ENCODE data around the gene GMDS.

GMDS gene

GRCh38 chr6:2119275-2119674 is 126.1 kb downstream of the GMDS start:
- Histone ChIP-seq H3K4me3 (ENCODE audit: extremely low read depth, insufficient read depth, low read length, poor library complexity, severe bottlenecking) (no peak overlapping the region), H3K4me1 (ENCODE audit: control insufficient read depth, insufficient read depth, low read length, poor library complexity, severe bottlenecking) (no peaks in the 10 kb centered on the region), H3K27ac (ENCODE audit: low read depth, low read length, severe bottlenecking) (no peak overlapping the region), H3K36me3 (ENCODE audit: control insufficient read depth, insufficient read depth, low read length) (no peaks in the 10 kb centered on the region), H3K9me3 (ENCODE audit: control insufficient read depth, low read length) (no peaks in the 10 kb centered on the region)
- 86 to 100% methylated on average over 1 of the region's 1 CpG for WGBS, 2 experiments (ENCODE audit: insufficient coverage in 2 of 2)

DNA sequence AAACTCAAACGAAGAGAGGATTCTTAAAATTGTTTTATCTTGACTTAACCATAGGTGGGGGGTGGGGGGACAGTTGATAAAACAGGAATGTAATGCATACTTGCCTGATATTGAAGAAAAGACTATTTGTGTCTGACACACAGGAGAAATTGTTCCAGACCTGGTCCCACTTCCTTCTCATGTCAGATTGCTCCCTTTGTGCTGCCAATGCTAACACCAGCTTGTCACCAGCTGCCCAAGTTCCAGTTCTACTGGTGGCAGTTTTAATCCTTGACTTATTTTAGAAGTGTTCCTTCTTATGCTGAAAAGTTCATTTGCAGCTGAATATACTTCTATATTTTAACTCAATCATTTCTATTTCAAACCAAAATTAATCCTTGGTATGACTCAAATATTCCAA is 127.3 kb downstream of the GMDS start:
- H3K9me3 ChIP-seq (ENCODE audit: control insufficient read depth, low read length), result no peaks in the 10 kb centered on the region
- no peaks in the 10 kb centered on the region for H3K4me1 ChIP-seq (ENCODE audit: control insufficient read depth, insufficient read depth, low read length, poor library complexity, severe bottlenecking)
- 89% methylated on average over 1 of the region's 1 CpG; no CpG with 5 or more reads in 1 of the 2 experiments for WGBS, 2 experiments (ENCODE audit: insufficient coverage in 2 of 2)
- H3K36me3 ChIP-seq (ENCODE audit: control insufficient read depth, insufficient read depth, low read length), result no peaks in the 10 kb centered on the region
- no peak overlapping the region for H3K27ac ChIP-seq (ENCODE audit: low read depth, low read length, severe bottlenecking)
- no peak overlapping the region for H3K4me3 ChIP-seq (ENCODE audit: extremely low read depth, insufficient read depth, low read length, poor library complexity, severe bottlenecking)

DNA sequence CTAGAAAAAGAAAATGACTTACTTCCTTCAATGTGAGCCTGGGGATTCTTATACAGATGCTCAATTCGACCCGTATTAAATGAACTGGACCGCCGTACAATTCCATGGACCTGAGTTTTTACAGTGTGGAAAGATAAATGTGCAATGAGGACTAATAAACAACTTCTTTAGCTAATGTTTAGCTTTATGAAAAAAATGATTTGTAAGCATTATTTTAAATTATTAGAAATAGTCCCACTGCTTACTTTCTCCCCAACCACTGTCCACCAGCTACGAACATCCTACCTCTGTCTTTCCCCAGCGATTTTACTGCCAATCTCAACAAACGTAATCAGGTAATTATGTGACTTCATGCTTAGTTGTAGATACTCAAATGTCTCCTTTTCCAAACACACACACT is 128.0 kb downstream of the GMDS start:
- no peaks in the 10 kb centered on the region for H3K9me3 ChIP-seq (ENCODE audit: control insufficient read depth, low read length)
- 100% methylated on average over 1 to 4 of the region's 7 CpGs for WGBS, 2 experiments (ENCODE audit: insufficient coverage in 2 of 2)
- H3K4me3 ChIP-seq (ENCODE audit: extremely low read depth, insufficient read depth, low read length, poor library complexity, severe bottlenecking), result no peak overlapping the region
- no peak overlapping the region for H3K27ac ChIP-seq (ENCODE audit: low read depth, low read length, severe bottlenecking)
- no peaks in the 10 kb centered on the region for H3K36me3 ChIP-seq (ENCODE audit: control insufficient read depth, insufficient read depth, low read length)
- H3K4me1 ChIP-seq (ENCODE audit: control insufficient read depth, insufficient read depth, low read length, poor library complexity, severe bottlenecking), result no peaks in the 10 kb centered on the region

DNA sequence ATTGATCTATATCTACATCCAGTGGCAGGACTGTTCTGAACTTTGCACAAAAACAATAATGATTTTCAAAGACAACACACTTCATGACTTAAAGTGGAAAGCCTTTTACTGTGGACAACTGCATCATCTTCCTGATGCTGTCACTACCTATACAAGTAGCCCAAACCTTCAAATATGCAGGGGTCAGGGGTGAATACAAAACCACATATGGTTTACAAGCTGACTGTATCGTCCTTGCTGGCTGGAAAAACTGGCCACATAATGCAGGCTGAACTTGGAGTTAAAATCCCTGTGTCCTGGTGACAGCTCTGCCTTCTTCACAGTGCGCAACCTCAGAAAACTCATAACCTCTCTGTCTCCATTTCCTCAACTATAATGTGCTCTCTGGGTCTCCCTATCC is 128.9 kb downstream of the GMDS start:
- Histone ChIP-seq H3K27ac (ENCODE audit: low read depth, low read length, severe bottlenecking) (no peak overlapping the region), H3K36me3 (ENCODE audit: control insufficient read depth, insufficient read depth, low read length) (no peaks in the 10 kb centered on the region), H3K4me1 (ENCODE audit: control insufficient read depth, insufficient read depth, low read length, poor library complexity, severe bottlenecking) (no peaks in the 10 kb centered on the region), H3K4me3 (ENCODE audit: extremely low read depth, insufficient read depth, low read length, poor library complexity, severe bottlenecking) (no peak overlapping the region), H3K9me3 (ENCODE audit: control insufficient read depth, low read length) (no peaks in the 10 kb centered on the region)
- WGBS, 2 experiments (ENCODE audit: insufficient coverage in 2 of 2), result 94% methylated on average over 2 of the region's 2 CpGs

- no peaks in the 10 kb centered on the region for H3K36me3 ChIP-seq (ENCODE audit: control insufficient read depth, insufficient read depth, low read length)
- no peaks in the 10 kb centered on the region for H3K4me1 ChIP-seq (ENCODE audit: control insufficient read depth, insufficient read depth, low read length, poor library complexity, severe bottlenecking)
Measured at GRCh38 chr6:2114100-2114499, 131.3 kb downstream of the GMDS start.

GRCh38 chr6:2111162-2111677 is 134.2 kb downstream of the GMDS start:
- Histone ChIP-seq H3K4me3 (ENCODE audit: extremely low read depth, insufficient read depth, low read length, poor library complexity, severe bottlenecking) (no peak overlapping the region), H3K36me3 (ENCODE audit: control insufficient read depth, insufficient read depth, low read length) (no peaks in the 10 kb centered on the region), H3K4me1 (ENCODE audit: control insufficient read depth, insufficient read depth, low read length, poor library complexity, severe bottlenecking) (peaks cover 2% of the 10 kb centered on the region), H3K27ac (ENCODE audit: low read depth, low read length, severe bottlenecking) (no peak overlapping the region), H3K9me3 (ENCODE audit: control insufficient read depth, low read length) (no peaks in the 10 kb centered on the region)
- 96% methylated on average over 3 of the region's 5 CpGs; no CpG with 5 or more reads in 1 of the 2 experiments for WGBS, 2 experiments (ENCODE audit: insufficient coverage in 2 of 2)

More at GRCh38 chr6:2114100-2114499, 131.3 kb downstream of the GMDS start:
- 100% methylated on average over 1 of the region's 1 CpG; no CpG with 5 or more reads in 1 of the 2 experiments for WGBS, 2 experiments (ENCODE audit: insufficient coverage in 2 of 2)
- H3K9me3 ChIP-seq (ENCODE audit: control insufficient read depth, low read length), result no peaks in the 10 kb centered on the region
- H3K27ac ChIP-seq (ENCODE audit: low read depth, low read length, severe bottlenecking), result no peak overlapping the region
- H3K4me3 ChIP-seq (ENCODE audit: extremely low read depth, insufficient read depth, low read length, poor library complexity, severe bottlenecking), result no peak overlapping the region

- 86 to 93% methylated on average over 2 to 3 of the region's 4 CpGs for WGBS, 2 experiments (ENCODE audit: insufficient coverage in 2 of 2)
Measured at GRCh38 chr6:2110504-2110903, 134.9 kb downstream of the GMDS start.

GRCh38 chr6:2109796-2110195 is 135.6 kb downstream of the GMDS start:
- H3K27ac ChIP-seq (ENCODE audit: low read depth, low read length, severe bottlenecking), result no peak overlapping the region
- 83 to 97% methylated on average over 1 to 3 of the region's 5 CpGs for WGBS, 2 experiments (ENCODE audit: insufficient coverage in 2 of 2)
- peaks cover 2% of the 10 kb centered on the region for H3K4me1 ChIP-seq (ENCODE audit: control insufficient read depth, insufficient read depth, low read length, poor library complexity, severe bottlenecking)
- no peaks in the 10 kb centered on the region for H3K9me3 ChIP-seq (ENCODE audit: control insufficient read depth, low read length)
- H3K36me3 ChIP-seq (ENCODE audit: control insufficient read depth, insufficient read depth, low read length), result no peaks in the 10 kb centered on the region
- no peak overlapping the region for H3K4me3 ChIP-seq (ENCODE audit: extremely low read depth, insufficient read depth, low read length, poor library complexity, severe bottlenecking)

More at GRCh38 chr6:2110504-2110903, 134.9 kb downstream of the GMDS start:
- Histone ChIP-seq H3K4me3 (ENCODE audit: extremely low read depth, insufficient read depth, low read length, poor library complexity, severe bottlenecking) (no peak overlapping the region), H3K27ac (ENCODE audit: low read depth, low read length, severe bottlenecking) (no peak overlapping the region), H3K9me3 (ENCODE audit: control insufficient read depth, low read length) (no peaks in the 10 kb centered on the region), H3K36me3 (ENCODE audit: control insufficient read depth, insufficient read depth, low read length) (no peaks in the 10 kb centered on the region), H3K4me1 (ENCODE audit: control insufficient read depth, insufficient read depth, low read length, poor library complexity, severe bottlenecking) (peaks cover 2% of the 10 kb centered on the region)

DNA sequence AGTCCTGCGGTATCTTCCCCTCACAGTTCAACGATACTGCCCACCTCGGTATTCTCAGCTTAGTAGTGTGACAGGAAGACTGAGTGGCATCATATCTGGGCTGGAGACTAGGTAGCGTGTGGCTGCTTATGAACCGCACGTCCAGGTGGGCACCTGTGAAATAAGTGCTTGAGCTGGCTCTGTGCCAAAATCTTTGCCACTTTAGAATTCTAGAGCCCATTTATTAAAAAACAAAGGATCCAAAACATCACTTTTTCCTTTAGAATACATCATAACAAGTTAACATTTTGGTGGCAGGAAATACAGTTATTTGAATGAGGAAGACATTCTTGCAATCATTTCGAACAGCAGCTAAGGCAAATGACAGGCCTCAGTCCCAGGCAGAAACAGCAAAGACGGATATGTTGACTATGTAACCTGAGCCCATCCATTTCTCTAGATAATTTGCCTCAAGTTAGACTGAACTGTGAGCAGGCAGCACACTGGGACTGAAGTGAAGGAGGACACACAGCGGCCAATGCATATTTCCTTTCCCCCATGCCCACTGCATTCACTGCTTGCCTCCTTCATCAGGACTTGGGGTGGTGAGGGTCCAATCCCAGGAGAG is 136.6 kb downstream of the GMDS start:
- Histone ChIP-seq H3K36me3 (ENCODE audit: control insufficient read depth, insufficient read depth, low read length) (no peaks in the 10 kb centered on the region), H3K4me3 (ENCODE audit: extremely low read depth, insufficient read depth, low read length, poor library complexity, severe bottlenecking) (no peak overlapping the region), H3K27ac (ENCODE audit: low read depth, low read length, severe bottlenecking) (no peak overlapping the region), H3K4me1 (ENCODE audit: control insufficient read depth, insufficient read depth, low read length, poor library complexity, severe bottlenecking) (peaks cover 2% of the 10 kb centered on the region), H3K9me3 (ENCODE audit: control insufficient read depth, low read length) (no peaks in the 10 kb centered on the region)
- 85 to 95% methylated on average over 7 to 9 of the region's 9 CpGs for WGBS, 2 experiments (ENCODE audit: insufficient coverage in 2 of 2)

GRCh38 chr6:2104524-2104880 is 140.9 kb downstream of the GMDS start:
- no peak overlapping the region for H3K4me3 ChIP-seq (ENCODE audit: extremely low read depth, insufficient read depth, low read length, poor library complexity, severe bottlenecking)
- peaks cover 2% of the 10 kb centered on the region for H3K4me1 ChIP-seq (ENCODE audit: control insufficient read depth, insufficient read depth, low read length, poor library complexity, severe bottlenecking)
- no peaks in the 10 kb centered on the region for H3K9me3 ChIP-seq (ENCODE audit: control insufficient read depth, low read length)
- no CpG with 5 or more reads among the region's 1 CpG for WGBS, 2 experiments (ENCODE audit: insufficient coverage in 2 of 2)
- H3K36me3 ChIP-seq (ENCODE audit: control insufficient read depth, insufficient read depth, low read length), result no peaks in the 10 kb centered on the region
- no peak overlapping the region for H3K27ac ChIP-seq (ENCODE audit: low read depth, low read length, severe bottlenecking)

GRCh38 chr6:2103765-2104523 is 141.5 kb downstream of the GMDS start:
- Histone ChIP-seq H3K27ac (ENCODE audit: low read depth, low read length, severe bottlenecking) (peak overlapping the region; percentile 42), H3K4me3 (ENCODE audit: extremely low read depth, insufficient read depth, low read length, poor library complexity, severe bottlenecking) (no peak overlapping the region), H3K4me1 (ENCODE audit: control insufficient read depth, insufficient read depth, low read length, poor library complexity, severe bottlenecking) (peaks cover 2% of the 10 kb centered on the region), H3K9me3 (ENCODE audit: control insufficient read depth, low read length) (no peaks in the 10 kb centered on the region), H3K36me3 (ENCODE audit: control insufficient read depth, insufficient read depth, low read length) (no peaks in the 10 kb centered on the region)
- 64 to 84% methylated on average over 5 of the region's 6 CpGs for WGBS, 2 experiments (ENCODE audit: insufficient coverage in 2 of 2)
